ENCODE results near the gene KIDINS220.

DNA sequence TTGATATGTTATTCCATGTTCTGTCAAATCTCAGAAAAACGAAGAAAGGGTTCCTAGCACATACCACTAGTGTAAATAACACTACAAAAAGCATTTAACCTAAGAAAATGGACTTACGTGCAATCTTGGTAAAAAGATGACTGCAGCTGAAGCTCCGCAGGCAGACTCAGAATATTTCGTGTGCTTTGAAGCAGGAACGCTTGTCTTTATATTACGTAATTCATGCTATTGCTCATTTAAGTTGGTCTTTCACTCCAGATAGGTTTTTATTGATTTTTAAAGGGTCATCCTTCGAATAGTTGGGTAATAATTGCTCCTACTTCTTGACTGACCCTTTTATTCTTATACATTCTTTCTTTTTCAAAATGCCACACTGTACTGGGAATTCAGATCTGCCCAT lies 111.6 kb downstream of the KIDINS220 start:
- TF ChIP-seq CTCF (IDR thresholded peaks at IDR 0.05; ENCODE audit: poor library complexity) (no peak), EZH2 (IDR thresholded peaks at IDR 0.05; ENCODE audit: borderline replicate concordance) (no peak), EZH2phosphoT487 (IDR thresholded peaks at IDR 0.05; ENCODE audit: low read depth, severe bottlenecking, unreplicated experiment) (no peak)
